HG03342 (cell line): Measurements from ENCODE around the gene ZNF92.
"Not testable (repeated sequence)": the region's sequence is repeated elsewhere in the genome, so short reads cannot be mapped to it uniquely, and the experiment has no call there.

Experiments
- ATAC-seq: cut with Tn5 transposase; IDR thresholded peaks from one replicate; pipeline ENCODE4 v1.9.1; 2021; ENCODE audit warnings: mild to moderate bottlenecking, moderate library complexity; ENCODE audit not compliant: unreplicated experiment

Gene ZNF92

DNA sequence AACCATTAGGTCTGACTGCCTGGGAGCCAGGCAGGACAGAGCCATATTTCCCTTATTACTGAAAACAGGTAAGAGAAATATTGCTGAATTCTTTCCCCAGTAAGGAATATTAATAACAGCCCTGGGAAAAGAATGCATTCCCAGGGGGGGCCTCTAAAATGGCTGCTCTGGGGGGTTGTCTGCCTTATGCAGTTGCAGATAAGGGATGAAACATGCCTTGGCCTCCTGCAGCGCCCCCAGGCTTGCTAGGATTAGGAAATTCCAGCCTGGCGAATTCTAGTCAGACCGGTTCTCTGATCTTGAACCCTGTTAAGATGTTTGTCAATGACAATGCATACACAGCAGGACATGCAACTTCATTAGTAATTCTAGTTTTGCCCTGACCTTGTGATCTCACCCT lies 49.6 kb downstream of the ZNF92 start:
- ATAC-seq: not testable (repeated sequence)

- no peak for ATAC-seq
Measured at GRCh38 chr7:65429642-65430343, 56.1 kb downstream of the ZNF92 start.

DNA sequence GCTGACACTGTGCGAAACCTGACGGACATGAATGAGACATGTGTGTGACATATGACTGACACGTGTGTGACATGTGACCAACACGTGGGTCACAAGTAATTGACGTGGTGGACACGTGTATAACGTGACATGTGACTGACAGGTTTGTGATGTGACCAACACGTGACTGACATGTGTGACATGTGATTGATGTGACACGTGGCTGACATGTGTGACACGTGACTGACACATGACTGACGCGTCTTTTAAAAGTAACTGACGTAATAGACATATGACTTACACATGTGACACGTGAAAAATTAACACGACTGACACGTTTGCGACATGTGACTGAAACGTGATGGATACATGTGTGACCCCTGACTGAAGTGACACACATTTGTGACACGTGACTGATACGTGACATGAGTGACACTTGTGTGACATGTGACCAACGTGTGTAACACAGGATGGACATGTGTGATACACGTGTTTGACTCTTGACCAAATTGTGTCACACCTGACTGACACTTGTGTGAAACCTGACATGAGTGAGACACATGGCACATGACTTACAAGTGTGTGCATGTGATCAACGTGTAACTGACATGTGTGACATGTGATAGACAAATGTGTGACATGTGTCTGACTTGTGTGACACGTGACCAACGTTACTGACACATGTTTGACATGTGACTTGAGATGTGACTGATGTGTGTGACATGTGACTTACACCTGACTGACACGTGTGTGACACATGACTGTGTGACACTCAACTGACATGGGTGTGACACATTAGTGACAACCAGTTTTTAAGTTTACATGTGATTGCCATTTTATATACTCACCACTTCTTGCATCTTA lies 56.9 kb downstream of the ZNF92 start:
- no peak for ATAC-seq

GRCh38 chr7:65434307-65434706 lies 60.7 kb downstream of the ZNF92 start:
- no peak for ATAC-seq

- no peak for ATAC-seq
Measured at GRCh38 chr7:65436163-65436562, 62.5 kb downstream of the ZNF92 start.

DNA sequence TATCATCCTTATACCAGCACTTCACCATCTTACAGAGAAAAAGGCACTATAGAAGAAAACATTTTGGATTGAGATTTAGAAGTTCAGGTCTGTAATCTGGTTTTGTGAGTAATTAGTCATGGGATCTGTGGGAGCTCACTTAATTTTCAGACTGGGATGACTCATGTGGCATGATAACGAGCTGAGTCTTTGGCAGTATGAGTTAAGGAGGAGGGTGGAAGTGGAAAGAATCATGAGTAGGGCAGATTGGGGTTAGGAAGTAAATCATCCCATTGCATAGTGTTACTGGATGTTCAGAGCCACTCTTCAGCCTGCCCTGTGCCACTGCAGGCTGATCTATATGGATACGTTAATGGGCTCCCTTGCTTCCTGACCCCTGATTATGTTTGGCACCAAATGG lies 64.9 kb downstream of the ZNF92 start:
- no peak for ATAC-seq

DNA sequence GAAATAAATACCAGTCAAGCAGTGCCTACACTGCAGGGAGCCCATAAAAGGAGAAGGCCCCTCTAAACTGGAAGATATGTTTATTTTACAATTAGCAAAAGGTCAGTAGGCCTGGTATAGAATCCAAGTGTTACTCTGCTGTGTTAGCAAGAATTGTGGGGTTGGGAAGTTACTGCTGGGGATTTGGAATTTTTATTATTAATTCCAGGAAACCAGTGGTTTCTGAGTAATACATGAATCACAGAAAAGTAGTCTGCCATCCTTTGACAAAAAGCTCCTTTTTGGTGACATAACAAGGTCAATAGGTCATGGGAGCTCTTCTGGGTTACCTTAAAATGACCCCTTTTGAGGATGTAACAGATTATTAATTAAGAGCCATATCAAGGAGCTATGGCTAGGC lies 67.4 kb downstream of the ZNF92 start:
- no peak for ATAC-seq

DNA sequence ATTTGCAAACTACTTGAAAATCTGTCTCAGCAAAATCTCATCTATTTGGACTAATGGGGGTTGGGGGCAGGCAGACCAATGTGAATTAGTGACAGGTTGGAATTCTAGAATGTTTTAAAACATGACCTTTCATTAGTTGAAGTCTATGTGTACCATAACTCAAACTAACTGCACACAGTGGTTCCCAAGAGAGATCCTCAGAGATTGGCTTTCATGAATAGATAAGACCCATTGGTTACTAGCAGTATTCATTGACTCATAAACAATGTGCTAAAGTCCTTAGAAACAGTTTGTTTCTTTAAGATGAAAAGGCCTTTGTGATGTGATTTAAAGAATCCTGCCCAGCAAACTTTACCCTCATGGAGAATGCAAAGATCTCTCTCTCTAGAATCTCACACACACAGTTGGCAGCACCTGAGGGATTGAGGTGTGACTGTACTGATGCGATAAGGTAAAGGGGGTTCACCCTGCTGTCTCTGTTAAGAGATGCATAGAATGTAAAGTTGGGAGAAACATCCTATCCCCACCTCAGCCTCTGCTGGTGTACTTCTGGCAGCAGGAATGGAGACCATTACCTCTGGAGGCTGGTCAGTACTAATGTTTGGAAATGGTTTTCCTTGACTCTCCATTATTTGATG lies 70.7 kb downstream of the ZNF92 start:
- no peak for ATAC-seq

DNA sequence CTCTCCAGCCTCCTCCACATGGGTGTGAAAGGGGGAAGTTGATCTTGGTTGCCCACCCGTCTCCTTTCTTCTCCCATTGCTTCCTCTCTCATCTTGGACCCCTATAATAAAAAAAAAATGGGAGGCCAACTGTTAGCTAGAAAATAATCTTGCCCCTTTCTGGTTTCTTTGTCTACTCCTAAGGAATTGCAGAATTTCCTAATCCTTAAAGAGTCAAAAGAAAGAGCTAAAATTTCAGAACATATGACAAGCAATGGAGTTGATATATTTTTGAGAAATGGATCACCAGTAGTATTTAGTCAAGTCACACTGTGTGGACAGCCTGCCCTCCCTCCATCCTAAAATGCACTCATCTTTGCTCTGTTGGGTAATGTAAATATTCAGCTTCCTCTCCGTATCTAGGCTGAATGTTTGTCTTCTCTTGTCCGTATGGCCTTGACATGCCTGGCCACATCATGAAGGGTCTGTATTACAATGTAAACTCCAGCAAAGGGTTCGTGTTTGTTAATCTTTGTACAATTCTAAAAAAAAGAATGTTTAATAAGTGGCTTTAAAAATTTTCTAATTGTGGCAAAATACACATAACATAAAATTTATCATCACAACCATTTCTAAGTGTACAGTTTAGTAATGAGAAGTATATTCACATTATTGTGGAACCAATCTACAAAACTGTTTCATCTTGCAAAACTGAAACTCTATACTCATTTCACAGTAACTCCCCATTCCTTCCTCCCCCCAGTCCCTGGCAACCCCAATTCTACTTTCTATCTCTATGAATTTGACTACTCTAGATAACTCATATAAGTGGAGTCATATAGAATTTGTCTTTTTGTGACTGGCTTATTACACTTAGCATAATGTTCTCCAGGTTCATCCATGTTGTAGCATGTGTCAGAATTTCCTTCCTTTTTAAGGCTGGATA lies 71.5 kb downstream of the ZNF92 start:
- no peak for ATAC-seq

- ATAC-seq: not testable (repeated sequence)
Measured at GRCh38 chr7:65447041-65447440, 73.4 kb downstream of the ZNF92 start.

GRCh38 chr7:65448816-65449504 lies 75.3 kb downstream of the ZNF92 start:
- ATAC-seq: no peak

- ATAC-seq: no peak
Measured at GRCh38 chr7:65449505-65449852, 75.8 kb downstream of the ZNF92 start.
